ENCODE data around the gene IZUMO4. TPM values are rescaled to one million over a fixed set of nuclear protein-coding genes. Genes with fewer than 3 reads are reported as not detected.

The IZUMO4 gene
- total and polyA plus RNA-seq, 2 donors (not counting 1 experiment from before 2014, with no cell fraction given): 34.8 to 93.9 TPM

- Mint-ChIP-seq H3K27ac (no peak overlapping the region), H3K9me3 (ENCODE audit: insufficient read depth) (no peaks in the 10 kb centered on the region), H3K4me1 (peaks cover 2% of the 10 kb centered on the region), H3K4me3 (no peak overlapping the region), H3K27me3 (no peaks in the 10 kb centered on the region)
- Histone ChIP-seq H3K79me2 (ENCODE audit: control insufficient read depth, insufficient read depth, low read length) (peaks cover 29% of the 10 kb centered on the region), H3K36me3 (replicated peaks in 1 of 2; ENCODE audit: control extremely low read depth in 1 of 2, control insufficient read depth in 1 of 2, extremely low read depth in 1 of 2, insufficient read depth in 2 of 2, low read length in 1 of 2) (peaks cover 0 to 91% of the 10 kb centered on the region in 2 experiments), H3K4me2 (replicated peaks; ENCODE audit: low read depth, low read length, poor library complexity, severe bottlenecking) (no peak overlapping the region), H3K27me3 (replicated peaks in 1 of 4; ENCODE audit: control extremely low read depth in 1 of 4, control insufficient read depth in 3 of 4, insufficient read depth in 4 of 4, low read length in 3 of 4) (no peaks in the 10 kb centered on the region), H3K27ac (ENCODE audit: low read length in 2 of 2) (no peak overlapping the region), H3K9me3 (ENCODE audit: control extremely low read depth in 1 of 3, control insufficient read depth in 2 of 3, insufficient read depth in 1 of 3, low read length in 2 of 3) (no peaks in the 10 kb centered on the region), H3K4me1 (ENCODE audit: control insufficient read depth in 2 of 2, insufficient read depth in 2 of 2, low read length in 2 of 2) (no peaks in the 10 kb centered on the region), H3K4me3 (ENCODE audit: control extremely low read depth in 1 of 5, extremely low read depth in 1 of 5, insufficient read depth in 1 of 5, low read depth in 2 of 5, low read length in 4 of 5) (no peak overlapping the region), H2AFZ (ENCODE audit: insufficient read depth, low read depth, low read length, poor library complexity, severe bottlenecking) (no peak overlapping the region), H3K9ac (ENCODE audit: low read length) (no peak overlapping the region), H4K20me1 (ENCODE audit: control insufficient read depth, insufficient read depth, low read length, poor library complexity, severe bottlenecking) (peaks cover 36% of the 10 kb centered on the region)
- ATAC-seq (ENCODE audit: low read depth) (no peak), DNase-seq (no peak)
- no peak for TF ChIP-seq EZH2 (IDR thresholded peaks at IDR 0.05; ENCODE audit: borderline replicate concordance, insufficient read depth, low read depth, low read length, poor library complexity, severe bottlenecking)
- TF ChIP-seq, protein P1, sequence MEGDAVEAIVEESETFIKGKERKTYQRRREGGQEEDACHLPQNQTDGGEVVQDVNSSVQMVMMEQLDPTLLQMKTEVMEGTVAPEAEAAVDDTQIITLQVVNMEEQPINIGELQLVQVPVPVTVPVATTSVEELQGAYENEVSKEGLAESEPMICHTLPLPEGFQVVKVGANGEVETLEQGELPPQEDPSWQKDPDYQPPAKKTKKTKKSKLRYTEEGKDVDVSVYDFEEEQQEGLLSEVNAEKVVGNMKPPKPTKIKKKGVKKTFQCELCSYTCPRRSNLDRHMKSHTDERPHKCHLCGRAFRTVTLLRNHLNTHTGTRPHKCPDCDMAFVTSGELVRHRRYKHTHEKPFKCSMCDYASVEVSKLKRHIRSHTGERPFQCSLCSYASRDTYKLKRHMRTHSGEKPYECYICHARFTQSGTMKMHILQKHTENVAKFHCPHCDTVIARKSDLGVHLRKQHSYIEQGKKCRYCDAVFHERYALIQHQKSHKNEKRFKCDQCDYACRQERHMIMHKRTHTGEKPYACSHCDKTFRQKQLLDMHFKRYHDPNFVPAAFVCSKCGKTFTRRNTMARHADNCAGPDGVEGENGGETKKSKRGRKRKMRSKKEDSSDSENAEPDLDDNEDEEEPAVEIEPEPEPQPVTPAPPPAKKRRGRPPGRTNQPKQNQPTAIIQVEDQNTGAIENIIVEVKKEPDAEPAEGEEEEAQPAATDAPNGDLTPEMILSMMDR (IDR thresholded peaks at IDR 0.05): no peak
- CTCF ChIA-PET: no interaction called here
- WGBS (ENCODE audit: insufficient coverage): 96% methylated on average over 21 of the region's 21 CpGs
- intact Hi-C loops (cut with micrococcal nuclease): no loop called here
- POLR2A ChIA-PET: no interaction called here
These were observed 18.1 kb downstream of the IZUMO4 start for GRCh38 chr19:2114821-2115220.

- peaks cover 29% of the 10 kb centered on the region for H3K79me2 ChIP-seq (ENCODE audit: control insufficient read depth, insufficient read depth, low read length)
- Mint-ChIP-seq H3K27ac (no peak overlapping the region), H3K4me3 (no peak overlapping the region), H3K27me3 (no peaks in the 10 kb centered on the region), H3K4me1 (peaks cover 2% of the 10 kb centered on the region), H3K9me3 (ENCODE audit: insufficient read depth) (no peaks in the 10 kb centered on the region)
- DNase-seq (no peak), ATAC-seq (ENCODE audit: low read depth) (no peak)
- intact Hi-C loops (cut with micrococcal nuclease): no loop called here
- H2AFZ ChIP-seq (ENCODE audit: insufficient read depth, low read depth, low read length, poor library complexity, severe bottlenecking): no peak overlapping the region
- H3K36me3 ChIP-seq (replicated peaks in 1 of 2; ENCODE audit: control extremely low read depth in 1 of 2, control insufficient read depth in 1 of 2, extremely low read depth in 1 of 2, insufficient read depth in 2 of 2, low read length in 1 of 2): peaks cover 0 to 90% of the 10 kb centered on the region in 2 experiments
- no peaks in the 10 kb centered on the region for H3K4me1 ChIP-seq (ENCODE audit: control insufficient read depth in 2 of 2, insufficient read depth in 2 of 2, low read length in 2 of 2)
- no peaks in the 10 kb centered on the region for H3K27me3 ChIP-seq (replicated peaks in 1 of 4; ENCODE audit: control extremely low read depth in 1 of 4, control insufficient read depth in 3 of 4, insufficient read depth in 4 of 4, low read length in 3 of 4)
- no peak overlapping the region for H3K9ac ChIP-seq (ENCODE audit: low read length)
- TF ChIP-seq EZH2 (IDR thresholded peaks at IDR 0.05; ENCODE audit: borderline replicate concordance, insufficient read depth, low read depth, low read length, poor library complexity, severe bottlenecking): no peak
- TF ChIP-seq, protein P1 (IDR thresholded peaks at IDR 0.05): no peak
- no peak overlapping the region for H3K4me2 ChIP-seq (replicated peaks; ENCODE audit: low read depth, low read length, poor library complexity, severe bottlenecking)
- 98% methylated on average over 25 of the region's 25 CpGs for WGBS (ENCODE audit: insufficient coverage)
- H3K4me3 ChIP-seq (ENCODE audit: control extremely low read depth in 1 of 5, extremely low read depth in 1 of 5, insufficient read depth in 1 of 5, low read depth in 2 of 5, low read length in 4 of 5): no peak overlapping the region
- POLR2A ChIA-PET: no interaction called here
- H4K20me1 ChIP-seq (ENCODE audit: control insufficient read depth, insufficient read depth, low read length, poor library complexity, severe bottlenecking): peaks cover 36% of the 10 kb centered on the region
- CTCF ChIA-PET: no interaction called here
- no peak overlapping the region for H3K27ac ChIP-seq (ENCODE audit: low read length in 2 of 2)
- no peaks in the 10 kb centered on the region for H3K9me3 ChIP-seq (ENCODE audit: control extremely low read depth in 1 of 3, control insufficient read depth in 2 of 3, insufficient read depth in 1 of 3, low read length in 2 of 3)
These were observed 18.6 kb downstream of the IZUMO4 start for GRCh38 chr19:2115324-2115723.

Measured in B cell (primary cell).